H1 (cell line): ENCODE measurements around the gene GTPBP1. TPM values are rescaled to one million over a fixed set of nuclear protein-coding genes. Genes with fewer than 3 reads are reported as not detected.

Experiments
- CTCF ChIA-PET: fragments of 300-600 bp; sonication (Branson Sonifier 250); formaldehyde crosslinking; loops from one replicate; lab custom pipeline; 2021; ENCODE audit not compliant: partially characterized antibody; lab: Charles Lee
- POLR2A ChIA-PET: fragments of 300-600 bp; sonication (Branson Sonifier 250); formaldehyde crosslinking; loops from one replicate; lab custom pipeline; 2021; ENCODE audit warnings: inconsistent platforms; ENCODE audit not compliant: partially characterized antibody; lab: Charles Lee
- DNase-seq, 2 experiments: peaks; one replicate each; pipeline versions ENCODE4 v3.0.0 to v3.0.0-alpha.2; 2010 to 2022; ENCODE audit warnings: low spot score in 2 of 2, low read depth in 1 of 2, mixed read lengths in 1 of 2
- FAIRE-seq: peaks from 2 replicates; lab custom pipeline; 2011; peaks lifted over from hg19 to GRCh38; lab: Jason Lieb, UNC
- H2AFZ ChIP-seq: 2 replicates; pipeline ENCODE4 v1.8.1; 2012; ENCODE audit warnings: low read length, inconsistent platforms
- H2AK5ac ChIP-seq: 2 replicates; pipeline ENCODE4 v1.6.1; 2013; ENCODE audit warnings: low read depth, low read length
- H2BK120ac ChIP-seq: replicated peaks from 2 replicates; pipeline ENCODE3; 2013; ENCODE audit warnings: low read depth, low read length, inconsistent platforms
- H2BK12ac ChIP-seq: 2 replicates; pipeline ENCODE4 v1.6.1; 2013; ENCODE audit warnings: low read depth, low read length
- H2BK15ac ChIP-seq: 2 replicates; pipeline ENCODE4 v1.6.1; 2013; ENCODE audit warnings: low read length
- H2BK20ac ChIP-seq: 2 replicates; pipeline ENCODE4 v1.6.1; 2013; ENCODE audit warnings: low read length
- H2BK5ac ChIP-seq: 2 replicates; pipeline ENCODE4 v1.6.1; 2013; ENCODE audit warnings: low read depth, low read length
- H3K14ac ChIP-seq: 2 replicates; pipeline ENCODE4 v1.6.1; 2013; ENCODE audit warnings: inconsistent platforms; ENCODE audit not compliant: insufficient read length
- H3K18ac ChIP-seq: 2 replicates; pipeline ENCODE4 v1.6.1; 2013; ENCODE audit warnings: low read length; ENCODE audit errors: extremely low read depth
- H3K23ac ChIP-seq: 2 replicates; pipeline ENCODE4 v1.6.1; 2013; ENCODE audit warnings: inconsistent platforms; ENCODE audit not compliant: insufficient read length
- H3K23me2 ChIP-seq: 2 replicates; pipeline ENCODE4 v1.6.1; 2013; ENCODE audit warnings: low read depth, low read length
- H3K27ac ChIP-seq: 2 replicates; pipeline ENCODE4 v1.6.1; 2011; ENCODE audit warnings: low read depth, low read length, inconsistent platforms
- H3K27me3 ChIP-seq, 4 experiments: replicated peaks in 1 of 4; 1 replicate in 1 of 4; 2 replicates in 3 of 4; pipeline versions ENCODE4 v1.6.1 to v1.8.1; 2011 to 2013; ENCODE audit warnings: low read length in 3 of 4, mild to moderate bottlenecking in 3 of 4, inconsistent platforms in 2 of 4, mixed read lengths in 2 of 4, moderate library complexity in 1 of 4; ENCODE audit not compliant: control insufficient read depth in 3 of 4, insufficient read depth in 3 of 4; ENCODE audit errors: extremely low read depth in 1 of 4
- H3K36me3 ChIP-seq, 4 experiments: 2 replicates each; pipeline versions ENCODE4 v1.6.1 to v1.8.1; 2011 to 2013; ENCODE audit warnings: mild to moderate bottlenecking in 4 of 4, low read length in 3 of 4, moderate library complexity in 2 of 4, control low read depth in 1 of 4, inconsistent platforms in 1 of 4; ENCODE audit not compliant: insufficient read depth in 4 of 4, control insufficient read depth in 2 of 4
- H3K4ac ChIP-seq: replicated peaks from 2 replicates; pipeline ENCODE3; 2013; ENCODE audit warnings: low read length, low read depth, mixed read lengths, inconsistent platforms; ENCODE audit not compliant: insufficient read length
- H3K4me1 ChIP-seq, 4 experiments: replicated peaks in 1 of 4; 1 replicate in 1 of 4; 2 replicates in 3 of 4; pipeline versions ENCODE4 v1.6.1 to v1.8.1; 2011 to 2013; ENCODE audit warnings: low read length in 3 of 4, inconsistent platforms in 2 of 4, mixed read lengths in 1 of 4; ENCODE audit not compliant: insufficient read depth in 4 of 4, control insufficient read depth in 3 of 4
- H3K4me2 ChIP-seq, 2 experiments: 2 replicates each; pipeline versions ENCODE4 v1.6.1 to v1.8.1; 2011 to 2013; ENCODE audit warnings: low read depth in 2 of 2, low read length in 2 of 2, control low read depth in 1 of 2, inconsistent platforms in 1 of 2, mild to moderate bottlenecking in 1 of 2; ENCODE audit not compliant: insufficient read depth in 1 of 2
- H3K4me3 ChIP-seq, 4 experiments: fragments of 200-600, 300-600 bp in 1 of 4; sonication (generic), shearing (Covaris generic), sonication (Bioruptor Twin) in 1 of 4; 2 replicates each; pipeline versions ENCODE4 v1.5.1 to v1.8.1; 2011 to 2016; ENCODE audit warnings: low read length in 4 of 4, low read depth in 3 of 4, control low read depth in 2 of 4, inconsistent platforms in 2 of 4, mild to moderate bottlenecking in 2 of 4, mixed read lengths in 1 of 4, moderate library complexity in 1 of 4; ENCODE audit not compliant: insufficient read depth in 2 of 4; ENCODE audit errors: extremely low read depth in 1 of 4
- H3K56ac ChIP-seq: replicated peaks from 2 replicates; pipeline ENCODE3; 2013; ENCODE audit warnings: low read depth, mild to moderate bottlenecking, mixed read lengths, low read length, inconsistent platforms; ENCODE audit not compliant: insufficient read length
- H3K79me1 ChIP-seq: 2 replicates; pipeline ENCODE4 v1.6.1; 2013; ENCODE audit warnings: low read depth, low read length, control low read depth
- H3K79me2 ChIP-seq, 2 experiments: 2 replicates each; pipeline versions ENCODE4 v1.6.1 to v1.8.1; 2012 to 2013; ENCODE audit warnings: low read length in 2 of 2, mild to moderate bottlenecking in 2 of 2, inconsistent platforms in 1 of 2; ENCODE audit not compliant: insufficient read depth in 2 of 2, control insufficient read depth in 1 of 2
- H3K9ac ChIP-seq, 4 experiments: replicated peaks in 1 of 4; 1 replicate in 1 of 4; 2 replicates in 3 of 4; pipeline versions ENCODE4 v1.6.1 to v1.8.1; 2011 to 2013; ENCODE audit warnings: low read depth in 3 of 4, low read length in 3 of 4, control low read depth in 2 of 4, mild to moderate bottlenecking in 2 of 4, moderate library complexity in 2 of 4, inconsistent platforms in 1 of 4; ENCODE audit errors: extremely low read depth in 1 of 4
- H3K9me3 ChIP-seq, 2 experiments: 2 replicates each; pipeline versions ENCODE4 v1.6.1 to v1.8.1; 2012 to 2013; ENCODE audit warnings: mild to moderate bottlenecking in 2 of 2, moderate library complexity in 2 of 2, control low read depth in 1 of 2, inconsistent platforms in 1 of 2, low read depth in 1 of 2, low read length in 1 of 2, mixed read lengths in 1 of 2; ENCODE audit not compliant: insufficient read depth in 2 of 2
- H4K20me1 ChIP-seq, 2 experiments: replicated peaks in 1 of 2; 2 replicates each; pipeline versions ENCODE3 to v1.8.1; 2011 to 2013; ENCODE audit warnings: inconsistent platforms in 2 of 2, low read length in 2 of 2, mild to moderate bottlenecking in 1 of 2; ENCODE audit not compliant: insufficient read depth in 2 of 2, control insufficient read depth in 1 of 2
- H4K5ac ChIP-seq: 2 replicates; pipeline ENCODE4 v1.6.1; 2013; ENCODE audit warnings: low read length, low read depth, mixed read lengths, inconsistent platforms; ENCODE audit not compliant: insufficient read length
- H4K8ac ChIP-seq: 2 replicates; pipeline ENCODE4 v1.8.0; 2013; ENCODE audit warnings: mild to moderate bottlenecking, moderate library complexity, low read length, inconsistent platforms; ENCODE audit not compliant: insufficient read depth; ENCODE audit errors: extremely low read depth
- H4K91ac ChIP-seq: replicated peaks from 2 replicates; pipeline ENCODE3; 2013; ENCODE audit warnings: low read length, mixed read lengths, inconsistent platforms; ENCODE audit not compliant: insufficient read length
- CHD1 ChIP-seq: IDR thresholded peaks from 2 replicates; pipeline ENCODE4 v1.6.1; 2012; ENCODE audit warnings: low read depth, low read length, improper control_type of control experiment
- CHD2 ChIP-seq: IDR thresholded peaks from 2 replicates; pipeline ENCODE4 v1.6.1; 2012; ENCODE audit warnings: low read length, improper control_type of control experiment
- JUND ChIP-seq: IDR thresholded peaks from 2 replicates; pipeline ENCODE4 v1.6.1; 2011; ENCODE audit warnings: mild to moderate bottlenecking, improper control_type of control experiment, low read length
- KDM4A ChIP-seq: IDR thresholded peaks from one replicate; pipeline ENCODE4 v1.7.1; 2012; ENCODE audit warnings: low read depth, mild to moderate bottlenecking, moderate library complexity, low read length, inconsistent platforms; ENCODE audit not compliant: severe bottlenecking
- MAFK ChIP-seq: IDR thresholded peaks from 2 replicates; pipeline ENCODE4 v1.6.1; 2012; ENCODE audit warnings: low read depth, mild to moderate bottlenecking, improper control_type of control experiment, low read length
- MAX ChIP-seq: IDR thresholded peaks from 2 replicates; pipeline ENCODE4 v1.6.1; 2012; ENCODE audit warnings: inconsistent platforms
- POU5F1 ChIP-seq: IDR thresholded peaks from 2 replicates; pipeline ENCODE4 v1.6.1; 2011; ENCODE audit warnings: low read depth, mild to moderate bottlenecking, low read length, moderate library complexity
- RAD21 ChIP-seq, 2 experiments: IDR thresholded peaks in 1 of 2; conservative IDR thresholded peaks in 1 of 2; 2 replicates each; pipeline ENCODE4 v1.6.1; 2011; ENCODE audit warnings: low read depth in 2 of 2, low read length in 2 of 2, improper control_type of control experiment in 1 of 2, inconsistent platforms in 1 of 2, mild to moderate bottlenecking in 1 of 2, moderate library complexity in 1 of 2
- RBBP5 ChIP-seq: IDR thresholded peaks from 2 replicates; pipeline ENCODE4 v1.7.1; 2012; ENCODE audit warnings: low read depth, mild to moderate bottlenecking, inconsistent platforms, low read length, moderate library complexity, borderline replicate concordance
- RNF2 ChIP-seq: fragments of 200-900, 300-1000 bp; sonication (generic); IDR thresholded peaks from 2 replicates; pipeline ENCODE4 v1.7.1; 2016; ENCODE audit warnings: borderline replicate concordance, low read depth, mild to moderate bottlenecking, antibody characterized with exemption, low read length; ENCODE audit not compliant: poor library complexity, severe bottlenecking; ENCODE audit errors: missing control alignments
- SRF ChIP-seq: IDR thresholded peaks from 2 replicates; pipeline ENCODE4 v1.6.1; 2011; ENCODE audit warnings: mild to moderate bottlenecking, low read depth, low read length, moderate library complexity
- SUZ12 ChIP-seq: fragments of 200-600 bp; sonication (generic); IDR thresholded peaks from 2 replicates; pipeline ENCODE4 v1.6.1; 2012; ENCODE audit warnings: mild to moderate bottlenecking, inconsistent platforms, low read length, moderate library complexity, mixed read lengths
- WGBS, 2 experiments: shearing (Covaris generic) in 1 of 2; methylation state at CpG; one replicate each; pipeline versions ENCODE4 v1.1.6 to v1.1.7; 2013 to 2015; ENCODE audit warnings: low lambda C conversion rate in 2 of 2, mixed read lengths in 2 of 2, inconsistent platforms in 1 of 2, low coverage in 1 of 2, missing lambda C conversion rate in 1 of 2; ENCODE audit not compliant: insufficient replicate concordance in 2 of 2, insufficient coverage in 1 of 2, insufficient read length in 1 of 2; ENCODE audit errors: extremely low coverage in 1 of 2, missing lambda C conversion rate in 1 of 2; 5-methylcytosine and 5-hydroxymethylcytosine counted together
- polyA plus RNA-seq, 7 experiments: library from polyadenylated mRNA; depleted of rRNA in 3 of 7; stranded (reverse) in 5 of 7; unstranded in 2 of 7; fragments of >200 nt in 5 of 7; fragments of 200-250 nt in 2 of 7; gene quantifications; 1 replicate in 5 of 7; 2 replicates in 1 of 7; 4 replicates in 1 of 7; pipeline versions ENCODE4 v1.2.1 to v1.2.3, GENCODE V29; 2011 to 2013; ENCODE audit warnings: missing spikeins in 2 of 7, mixed read lengths in 2 of 7
- total RNA-seq: library from RNA; stranded (reverse); fragmentation: NEBNext Ultra II Directional; extraction: Animal tissue kit (Norgen Biotek cat#: 25700); gene quantifications from 2 replicates; pipeline ENCODE4 v1.2.1, GENCODE V29; 2021

GTPBP1 gene
- total and polyA plus RNA-seq, 2 of the 8 experiments (the other 6 are each of a cell fraction or from before 2014, with no cell fraction given) = 53.1 to 91.8 TPM

GRCh38 chr22:38770257-38770949, 64.7 kb downstream of the GTPBP1 start:
- ChIA-PET POLR2A (interaction anchor here (1.1 to 1.3 kb wide), 3 partner anchors 8 to 12 kb away, joined by 3 read pairs; no protein-coding TSS in a partner anchor), CTCF (interaction anchor here (0.7 to 13.8 kb wide), 25 partner anchors 12 to 364 kb away, joined by 3 to 124 read pairs (median 11); partner anchors contain the start of gene SUN2)
- H3K79me1 ChIP-seq = no peaks in the 10 kb centered on the region
- H3K4ac ChIP-seq = no peak overlapping the region
- FAIRE-seq = no peak
- H2BK20ac ChIP-seq = no peak overlapping the region
- H3K23ac ChIP-seq = no peak overlapping the region
- no peak overlapping the region for H4K91ac ChIP-seq
- no peak overlapping the region; the same call in 1 of the 2 replicates for H4K8ac ChIP-seq
- H2BK15ac ChIP-seq = no peak overlapping the region
- no peak overlapping the region for H3K56ac ChIP-seq
- DNase-seq = no peak
- no peak overlapping the region for H2BK5ac ChIP-seq
- H3K36me3 ChIP-seq = no peaks in the 10 kb centered on the region
- no peak overlapping the region for H3K4me2 ChIP-seq
- no peak overlapping the region for H3K27ac ChIP-seq
- no peaks in the 10 kb centered on the region for H3K9me3 ChIP-seq
- H3K18ac ChIP-seq = no peak overlapping the region
- H3K14ac ChIP-seq = no peak overlapping the region
- 95% methylated on average over 10 of the region's 16 CpGs; no CpG with 5 or more reads in 1 of the 2 experiments for WGBS, 2 experiments
- no peak overlapping the region for H4K5ac ChIP-seq
- no peak overlapping the region for H2AFZ ChIP-seq
- no peak overlapping the region for H3K4me3 ChIP-seq
- peaks cover 6% of the 10 kb centered on the region; the same call in 1 of the 2 replicates for H3K23me2 ChIP-seq
- no peak overlapping the region for H2AK5ac ChIP-seq
- peaks cover 0 to 6% (median 1%) of the 10 kb centered on the region in 4 experiments; a peak in 5 of 7 replicates for H3K4me1 ChIP-seq
- no peak overlapping the region for H2BK120ac ChIP-seq
- H3K79me2 ChIP-seq = no peaks in the 10 kb centered on the region
- H3K9ac ChIP-seq = no peak overlapping the region
- H4K20me1 ChIP-seq = peaks cover 0 to 3% of the 10 kb centered on the region in 2 experiments
- no peaks in the 10 kb centered on the region; a peak in 2 of 7 replicates for H3K27me3 ChIP-seq
- no peak overlapping the region for H2BK12ac ChIP-seq
- TF ChIP-seq POU5F1 (no peak), MAX (no peak), CHD2 (no peak), MAFK (no peak), RAD21 (IDR thresholded peaks at IDR 0.05 in 1 of 2, conservative IDR thresholded peaks at IDR 0.05 in 1 of 2; ENCODE audit: low read depth in 2 of 2, low read length in 2 of 2) (no peak), JUND (no peak), RNF2 (no peak), SUZ12 (no peak), KDM4A (no peak), RBBP5 (no peak), SRF (no peak), CHD1 (no peak)
